Loucy (cell line): ENCODE data around the gene GPR84.

Experiments
- CTCF ChIP-seq: fragments of 200-600 bp; sonication (generic); conservative IDR thresholded peaks from 2 replicates; pipeline ENCODE4 v1.5.1; 2014; ENCODE audit warnings: mild to moderate bottlenecking, antibody characterized with exemption, low read length
- EZH2phosphoT487 ChIP-seq: fragments of 200-600 bp; IDR thresholded peaks from 2 replicates; pipeline ENCODE4 v1.6.1; 2018; ENCODE audit warnings: antibody characterized with exemption, mild to moderate bottlenecking, moderate library complexity, borderline replicate concordance

- TF ChIP-seq CTCF (no peak), EZH2phosphoT487 (no peak)
Observed at GRCh38 chr12:54387114-54387467, 22.8 kb upstream of the GPR84 start.
